ENCODE results near the gene CAMKK2. TPM values are rescaled to one million over a fixed set of nuclear protein-coding genes. Genes with fewer than 3 reads are reported as not detected.

Gene CAMKK2
- total and polyA plus RNA-seq, 2 of the 4 experiments (the other 2 are of a cell fraction), result 15.2 to 24.7 TPM

DNA sequence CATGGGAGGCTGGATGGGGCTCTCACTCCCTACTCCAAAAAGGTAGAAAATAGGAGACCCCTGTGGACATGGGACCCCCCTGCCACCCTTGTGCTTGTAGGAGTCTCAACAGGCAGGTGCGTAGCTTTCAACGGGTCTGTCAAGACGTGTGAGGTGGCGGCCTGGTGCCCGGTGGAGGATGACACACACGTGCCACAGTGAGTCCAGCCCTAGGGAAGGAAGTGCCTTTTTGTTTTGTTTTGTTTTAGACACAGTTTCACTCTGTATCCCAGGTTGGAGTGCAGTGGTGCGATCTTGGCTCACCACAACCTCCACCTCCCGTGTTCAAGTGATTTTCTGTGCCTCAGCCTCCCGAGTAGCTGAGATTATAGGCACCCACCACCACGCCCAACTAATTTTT lies 73.7 kb downstream of the CAMKK2 start:
- CTCF ChIA-PET, result no interaction called here
- Histone ChIP-seq H4K20me1 (ENCODE audit: insufficient read depth, low read length) (no peaks in the 10 kb centered on the region), H3K27me3 (ENCODE audit: control insufficient read depth, insufficient read depth, low read length) (no peaks in the 10 kb centered on the region), H3K56ac (ENCODE audit: extremely low read depth, insufficient read depth, low read length) (no peak overlapping the region), H2BK5ac (ENCODE audit: low read depth, low read length, poor library complexity, severe bottlenecking) (no peak overlapping the region), H3K4me1 (ENCODE audit: control insufficient read depth, insufficient read depth, low read length) (no peaks in the 10 kb centered on the region), H3K4me2 (ENCODE audit: low read depth, low read length) (no peak overlapping the region), H4K91ac (ENCODE audit: insufficient read depth, low read depth, low read length) (no peak overlapping the region), H2AK5ac (ENCODE audit: low read depth, low read length) (no peak overlapping the region), H3K9me3 (ENCODE audit: control insufficient read depth, insufficient read depth, low read length) (no peaks in the 10 kb centered on the region), H2AFZ (replicated peaks; ENCODE audit: low read length, poor library complexity) (no peak overlapping the region), H3K18ac (ENCODE audit: low read depth, low read length) (no peak overlapping the region), H2BK15ac (ENCODE audit: low read depth, low read length) (no peak overlapping the region), H3K4me3 (ENCODE audit: insufficient read depth, low read depth, low read length) (no peak overlapping the region), H4K5ac (ENCODE audit: low read depth, low read length) (no peak overlapping the region), H2BK120ac (ENCODE audit: low read depth, low read length) (no peak overlapping the region), H4K8ac (ENCODE audit: low read depth in 2 of 2, low read length in 2 of 2) (no peak overlapping the region), H3K36me3 (ENCODE audit: control insufficient read depth, insufficient read depth, low read length) (peaks cover 2% of the 10 kb centered on the region; the same call in 1 of the 2 replicates), H3K27ac (ENCODE audit: insufficient read depth, low read length) (no peak overlapping the region), H3K9ac (ENCODE audit: low read depth, low read length) (no peak overlapping the region), H3K4ac (ENCODE audit: low read depth, low read length) (no peak overlapping the region), H3K79me1 (ENCODE audit: low read depth in 1 of 2, low read length in 2 of 2) (no peaks in the 10 kb centered on the region), H3K23ac (ENCODE audit: low read depth, low read length) (no peak overlapping the region), H3K9me1 (ENCODE audit: insufficient read depth, low read length) (0 out of 2 replicates have a peak, but pooled peaks cover 3% of the 10 kb centered on the region), H2BK20ac (ENCODE audit: low read depth, low read length) (no peak overlapping the region), H3K14ac (replicated peaks; ENCODE audit: low read depth, low read length) (no peak overlapping the region), H2AK9ac (replicated peaks; ENCODE audit: low read depth, low read length, poor library complexity) (no peak overlapping the region)
- POLR2A ChIA-PET (ENCODE audit: unreplicated experiment), result no interaction called here
- no TSS peak for BruUV-seq (replicated peaks)
- ATAC-seq (ENCODE audit: low read depth) (no peak), DNase-seq (no peak)
- dilution Hi-C loops (cut with HindIII; ENCODE audit: low sequenced_read_pairs, unreplicated experiment) (no loop called here), intact Hi-C loops (cut with micrococcal nuclease) (no loop called here), in situ Hi-C loops (cut with MboI; ENCODE audit: low sequenced_read_pairs) (no loop called here)
- WGBS, 2 experiments (ENCODE audit: extremely low coverage in 2 of 2, insufficient read length in 1 of 2), result no CpG with 5 or more reads among the region's 10 CpGs
- TF ChIP-seq RAD21 (IDR thresholded peaks at IDR 0.05; ENCODE audit: low read length) (no peak), POLR2A (IDR thresholded peaks at IDR 0.05; ENCODE audit: low read depth, low read length) (no peak), ELK1 (IDR thresholded peaks at IDR 0.05; ENCODE audit: borderline replicate concordance, low read depth, low read length) (no peak), RFX5 (IDR thresholded peaks at IDR 0.05; ENCODE audit: low read depth, low read length) (no peak), NFE2L2 (IDR thresholded peaks at IDR 0.05; ENCODE audit: low read depth, low read length) (no peak), CEBPB (IDR thresholded peaks at IDR 0.05; ENCODE audit: low read depth, low read length) (no peak), MAZ (IDR thresholded peaks at IDR 0.05; ENCODE audit: borderline replicate concordance, low read depth, low read length) (no peak), MXI1 (IDR thresholded peaks at IDR 0.05; ENCODE audit: borderline replicate concordance, low read depth, low read length) (no peak), BHLHE40 (IDR thresholded peaks at IDR 0.05; ENCODE audit: low read depth, low read length) (no peak)
